ENCODE data around the gene CDK6. TPM values are rescaled to one million over a fixed set of nuclear protein-coding genes. Genes with fewer than 3 reads are reported as not detected.

The CDK6 gene
- total and polyA plus RNA-seq, 2 donors, result 6.5 to 42.0 TPM

DNA sequence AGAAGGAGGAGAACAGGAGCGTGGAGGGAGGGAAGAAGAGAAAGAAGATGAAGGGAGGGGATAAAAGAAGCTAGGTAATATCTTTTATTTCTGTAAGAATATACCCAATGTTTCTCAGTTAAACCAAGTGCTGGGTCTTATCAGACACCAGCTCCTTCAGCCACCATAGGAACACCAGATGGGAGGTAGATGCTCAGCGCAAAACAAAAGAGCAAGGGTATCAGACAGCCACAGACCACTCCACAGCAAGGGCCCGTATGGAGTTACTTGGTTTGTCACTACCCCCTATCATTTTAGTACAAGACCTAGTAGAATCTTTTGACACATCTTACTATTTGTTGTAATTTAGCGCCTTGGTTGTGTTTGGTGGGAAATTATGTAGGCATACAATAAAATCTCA is 180.3 kb downstream of the CDK6 start:
- WGBS, result 55% methylated on average over 4 of the region's 4 CpGs

DNA sequence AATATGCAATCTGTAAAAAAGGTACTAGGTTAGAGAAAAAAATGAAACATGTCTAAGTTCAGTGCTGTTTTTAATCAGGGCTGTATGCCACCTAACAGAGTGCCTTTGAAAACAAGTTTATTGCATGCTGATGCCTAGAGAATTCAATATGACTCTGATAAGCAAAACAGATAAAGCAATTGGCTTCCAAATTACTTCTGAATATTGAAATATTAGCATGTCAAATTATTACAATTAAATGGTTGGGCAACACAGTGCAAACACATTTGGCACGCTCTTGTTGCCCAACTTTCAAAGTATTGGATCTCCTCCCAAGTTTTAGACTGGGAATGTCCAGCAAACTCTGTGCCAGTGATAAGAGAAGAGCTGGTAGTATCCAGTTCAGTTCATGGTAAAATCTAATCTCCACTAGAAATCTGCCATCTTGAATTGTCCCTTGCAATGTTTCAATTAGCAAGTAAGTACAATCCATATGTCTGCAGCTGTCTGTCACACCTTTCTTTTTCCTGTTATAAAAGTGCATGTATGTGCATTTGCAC is 181.0 kb downstream of the CDK6 start:
- Histone ChIP-seq H3K36me3 (ENCODE audit: control insufficient read depth in 2 of 2, insufficient read depth in 2 of 2, low read length in 1 of 2) (peaks cover 1 to 12% of the 10 kb centered on the region in 2 donors), H3K27ac (ENCODE audit: low read depth in 1 of 2, low read length in 1 of 2) (no peak overlapping the region), H3K4me1 (ENCODE audit: control insufficient read depth in 2 of 2, insufficient read depth in 2 of 2, low read length in 2 of 2) (peaks cover 14 to 25% of the 10 kb centered on the region in 2 donors), H3K27me3 (ENCODE audit: control insufficient read depth in 2 of 2, insufficient read depth in 1 of 2, low read length in 1 of 2) (no peaks in the 10 kb centered on the region), H3K4me3 (ENCODE audit: low read length in 2 of 2) (no peak overlapping the region), H3K9me3 (ENCODE audit: control insufficient read depth in 2 of 2, insufficient read depth in 1 of 2, low read length in 1 of 2) (no peaks in the 10 kb centered on the region)
- WGBS, result 92% methylated on average over 1 of the region's 1 CpG
- DNase-seq (ENCODE audit: low read depth in 6 of 9, low spot score in 9 of 9), result no peak

More for the DNA sequence above, 180.3 kb downstream of the CDK6 start:
- Histone ChIP-seq H3K36me3 (ENCODE audit: control insufficient read depth in 2 of 2, insufficient read depth in 2 of 2, low read length in 1 of 2) (peaks cover 8 to 19% of the 10 kb centered on the region in 2 donors), H3K4me1 (ENCODE audit: control insufficient read depth in 2 of 2, insufficient read depth in 2 of 2, low read length in 2 of 2) (peaks cover 18 to 27% of the 10 kb centered on the region in 2 donors), H3K27ac (ENCODE audit: low read depth in 1 of 2, low read length in 1 of 2) (no peak overlapping the region), H3K4me3 (ENCODE audit: low read length in 2 of 2) (no peak overlapping the region), H3K27me3 (ENCODE audit: control insufficient read depth in 2 of 2, insufficient read depth in 1 of 2, low read length in 1 of 2) (no peaks in the 10 kb centered on the region), H3K9me3 (ENCODE audit: control insufficient read depth in 2 of 2, insufficient read depth in 1 of 2, low read length in 1 of 2) (no peaks in the 10 kb centered on the region)
- no peak for DNase-seq (ENCODE audit: low read depth in 6 of 9, low spot score in 9 of 9)

DNA sequence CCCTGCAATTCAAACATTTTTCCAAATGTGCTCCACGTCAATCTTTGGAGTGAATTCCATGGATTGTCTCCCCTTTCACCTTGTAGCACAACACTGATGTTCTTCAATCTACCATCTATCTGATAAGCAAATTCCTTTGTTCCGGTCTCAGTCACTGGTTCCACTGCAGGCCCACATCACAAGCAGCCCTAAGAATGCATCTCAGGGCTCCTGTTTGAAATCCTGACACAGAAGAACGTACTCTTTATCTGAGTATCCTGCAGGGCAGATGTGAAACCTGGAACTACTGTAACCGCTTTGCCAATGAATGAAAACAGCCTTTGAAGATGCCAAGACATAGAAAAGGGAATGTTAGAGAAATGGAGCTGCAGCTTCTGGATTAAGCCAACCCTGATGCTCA is 183.2 kb downstream of the CDK6 start:
- 32% methylated on average over 4 of the region's 4 CpGs for WGBS

GRCh38 chr7:92652536-92652935 is 183.8 kb downstream of the CDK6 start:
- no peak overlapping the region for H3K27ac ChIP-seq (ENCODE audit: low read depth in 1 of 2, low read length in 1 of 2)
- 66% methylated on average over 2 of the region's 2 CpGs for WGBS
- no peak overlapping the region for H3K4me3 ChIP-seq (ENCODE audit: low read length in 2 of 2)
- peaks cover 0 to 8% of the 10 kb centered on the region in 2 donors for H3K36me3 ChIP-seq (ENCODE audit: control insufficient read depth in 2 of 2, insufficient read depth in 2 of 2, low read length in 1 of 2)
- H3K27me3 ChIP-seq (ENCODE audit: control insufficient read depth in 2 of 2, insufficient read depth in 1 of 2, low read length in 1 of 2), result no peaks in the 10 kb centered on the region
- no peak for DNase-seq (ENCODE audit: low read depth in 6 of 9, low spot score in 9 of 9)
- H3K9me3 ChIP-seq (ENCODE audit: control insufficient read depth in 2 of 2, insufficient read depth in 1 of 2, low read length in 1 of 2), result no peaks in the 10 kb centered on the region
- H3K4me1 ChIP-seq (ENCODE audit: control insufficient read depth in 2 of 2, insufficient read depth in 2 of 2, low read length in 2 of 2), result peaks cover under 1 to 12% of the 10 kb centered on the region in 2 donors

More for the DNA sequence above, 183.2 kb downstream of the CDK6 start:
- no peak for DNase-seq (ENCODE audit: low read depth in 6 of 9, low spot score in 9 of 9)
- H3K4me3 ChIP-seq (ENCODE audit: low read length in 2 of 2), result no peak overlapping the region
- peaks cover 3 to 17% of the 10 kb centered on the region in 2 donors for H3K4me1 ChIP-seq (ENCODE audit: control insufficient read depth in 2 of 2, insufficient read depth in 2 of 2, low read length in 2 of 2)
- H3K36me3 ChIP-seq (ENCODE audit: control insufficient read depth in 2 of 2, insufficient read depth in 2 of 2, low read length in 1 of 2), result peaks cover 0 to 5% of the 10 kb centered on the region in 2 donors
- H3K27me3 ChIP-seq (ENCODE audit: control insufficient read depth in 2 of 2, insufficient read depth in 1 of 2, low read length in 1 of 2), result no peaks in the 10 kb centered on the region
- H3K9me3 ChIP-seq (ENCODE audit: control insufficient read depth in 2 of 2, insufficient read depth in 1 of 2, low read length in 1 of 2), result no peaks in the 10 kb centered on the region
- H3K27ac ChIP-seq (ENCODE audit: low read depth in 1 of 2, low read length in 1 of 2), result no peak overlapping the region

- H3K4me1 ChIP-seq (ENCODE audit: control insufficient read depth in 2 of 2, insufficient read depth in 2 of 2, low read length in 2 of 2), result peaks cover 5 to 8% of the 10 kb centered on the region in 2 donors
- 57% methylated on average over 3 of the region's 3 CpGs for WGBS
- DNase-seq (ENCODE audit: low read depth in 6 of 9, low spot score in 9 of 9), result no peak
Observed at GRCh38 chr7:92650391-92650790, 186.0 kb downstream of the CDK6 start.

GRCh38 chr7:92648067-92648466 is 188.3 kb downstream of the CDK6 start:
- H3K9me3 ChIP-seq (ENCODE audit: control insufficient read depth in 2 of 2, insufficient read depth in 1 of 2, low read length in 1 of 2), result no peaks in the 10 kb centered on the region
- H3K4me3 ChIP-seq (ENCODE audit: low read length in 2 of 2), result no peak overlapping the region
- peaks cover 0 to 5% of the 10 kb centered on the region in 2 donors for H3K36me3 ChIP-seq (ENCODE audit: control insufficient read depth in 2 of 2, insufficient read depth in 2 of 2, low read length in 1 of 2)
- WGBS, result 95% methylated on average over 4 of the region's 4 CpGs
- no peaks in the 10 kb centered on the region for H3K27me3 ChIP-seq (ENCODE audit: control insufficient read depth in 2 of 2, insufficient read depth in 1 of 2, low read length in 1 of 2)
- DNase-seq (ENCODE audit: low read depth in 6 of 9, low spot score in 9 of 9), result no peak
- H3K4me1 ChIP-seq (ENCODE audit: control insufficient read depth in 2 of 2, insufficient read depth in 2 of 2, low read length in 2 of 2), result peaks cover 10 to 22% of the 10 kb centered on the region in 2 donors
- no peak overlapping the region for H3K27ac ChIP-seq (ENCODE audit: low read depth in 1 of 2, low read length in 1 of 2)

More at GRCh38 chr7:92650391-92650790, 186.0 kb downstream of the CDK6 start:
- Histone ChIP-seq H3K27ac (ENCODE audit: low read depth in 1 of 2, low read length in 1 of 2) (no peak overlapping the region), H3K9me3 (ENCODE audit: control insufficient read depth in 2 of 2, insufficient read depth in 1 of 2, low read length in 1 of 2) (no peaks in the 10 kb centered on the region), H3K36me3 (ENCODE audit: control insufficient read depth in 2 of 2, insufficient read depth in 2 of 2, low read length in 1 of 2) (peaks cover 0 to 6% of the 10 kb centered on the region in 2 donors), H3K4me3 (ENCODE audit: low read length in 2 of 2) (no peak overlapping the region), H3K27me3 (ENCODE audit: control insufficient read depth in 2 of 2, insufficient read depth in 1 of 2, low read length in 1 of 2) (no peaks in the 10 kb centered on the region)

DNA sequence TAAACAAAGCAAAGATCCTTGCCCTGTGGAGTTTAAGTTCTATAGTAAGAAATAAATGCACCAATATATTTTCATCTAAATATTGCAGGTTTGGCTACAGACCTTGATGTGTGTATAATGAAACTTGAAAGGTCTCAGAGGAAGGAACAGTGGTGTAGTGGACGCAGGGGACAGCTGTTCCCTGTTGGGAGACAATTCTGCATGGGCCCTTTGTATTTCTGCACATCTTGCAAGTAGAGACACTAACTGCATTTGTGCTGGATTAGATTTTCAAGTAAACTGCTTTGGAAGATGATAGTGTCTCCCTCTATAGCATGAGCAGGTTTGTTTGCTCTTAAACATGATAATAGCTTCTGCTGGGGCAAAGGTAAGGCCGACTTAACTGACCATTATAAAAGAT is 188.7 kb downstream of the CDK6 start:
- WGBS, result 94% methylated on average over 2 of the region's 2 CpGs
- H3K9me3 ChIP-seq (ENCODE audit: control insufficient read depth in 2 of 2, insufficient read depth in 1 of 2, low read length in 1 of 2), result no peaks in the 10 kb centered on the region
- H3K27me3 ChIP-seq (ENCODE audit: control insufficient read depth in 2 of 2, insufficient read depth in 1 of 2, low read length in 1 of 2), result no peaks in the 10 kb centered on the region
- DNase-seq (ENCODE audit: low read depth in 6 of 9, low spot score in 9 of 9), result no peak
- peaks cover 13 to 26% of the 10 kb centered on the region in 2 donors for H3K4me1 ChIP-seq (ENCODE audit: control insufficient read depth in 2 of 2, insufficient read depth in 2 of 2, low read length in 2 of 2)
- H3K4me3 ChIP-seq (ENCODE audit: low read length in 2 of 2), result no peak overlapping the region
- no peak overlapping the region for H3K27ac ChIP-seq (ENCODE audit: low read depth in 1 of 2, low read length in 1 of 2)
- H3K36me3 ChIP-seq (ENCODE audit: control insufficient read depth in 2 of 2, insufficient read depth in 2 of 2, low read length in 1 of 2), result peaks cover 0 to 5% of the 10 kb centered on the region in 2 donors

DNA sequence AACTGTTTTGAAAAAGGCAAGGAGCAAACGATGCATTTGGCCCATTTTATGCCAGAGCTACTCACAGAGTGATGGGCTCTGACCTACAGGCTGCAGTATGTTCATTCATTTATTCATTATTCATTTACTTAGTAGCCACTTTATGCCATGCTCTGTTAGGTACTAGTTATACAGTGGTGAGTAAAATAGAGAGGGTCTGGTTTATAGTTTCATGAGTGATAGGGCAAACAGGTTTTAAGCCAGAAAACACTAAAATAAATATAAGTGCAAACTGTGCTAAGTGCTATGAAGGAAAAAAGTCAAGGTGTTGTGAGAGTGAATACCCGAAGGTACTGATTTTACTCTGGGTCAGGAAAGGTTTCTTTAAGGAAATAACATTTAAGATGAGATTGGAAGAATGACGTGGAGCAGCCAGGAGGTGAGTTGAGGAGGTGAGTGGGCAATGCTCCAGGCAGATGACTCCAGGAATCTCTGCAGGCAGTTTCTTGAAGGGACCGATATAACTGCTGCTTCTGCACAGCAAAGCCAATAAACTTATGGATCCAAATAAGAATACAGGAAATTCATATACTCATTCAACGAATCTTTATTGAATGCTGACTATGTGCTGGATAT is 189.3 kb downstream of the CDK6 start:
- Histone ChIP-seq H3K36me3 (ENCODE audit: control insufficient read depth in 2 of 2, insufficient read depth in 2 of 2, low read length in 1 of 2) (peaks cover 0 to 6% of the 10 kb centered on the region in 2 donors), H3K27ac (ENCODE audit: low read depth in 1 of 2, low read length in 1 of 2) (no peak overlapping the region), H3K27me3 (ENCODE audit: control insufficient read depth in 2 of 2, insufficient read depth in 1 of 2, low read length in 1 of 2) (no peaks in the 10 kb centered on the region), H3K9me3 (ENCODE audit: control insufficient read depth in 2 of 2, insufficient read depth in 1 of 2, low read length in 1 of 2) (no peaks in the 10 kb centered on the region), H3K4me3 (ENCODE audit: low read length in 2 of 2) (no peak overlapping the region), H3K4me1 (ENCODE audit: control insufficient read depth in 2 of 2, insufficient read depth in 2 of 2, low read length in 2 of 2) (peaks cover 15 to 30% of the 10 kb centered on the region in 2 donors)
- WGBS, result 89% methylated on average over 5 of the region's 5 CpGs
- no peak for DNase-seq (ENCODE audit: low read depth in 6 of 9, low spot score in 9 of 9)

DNA sequence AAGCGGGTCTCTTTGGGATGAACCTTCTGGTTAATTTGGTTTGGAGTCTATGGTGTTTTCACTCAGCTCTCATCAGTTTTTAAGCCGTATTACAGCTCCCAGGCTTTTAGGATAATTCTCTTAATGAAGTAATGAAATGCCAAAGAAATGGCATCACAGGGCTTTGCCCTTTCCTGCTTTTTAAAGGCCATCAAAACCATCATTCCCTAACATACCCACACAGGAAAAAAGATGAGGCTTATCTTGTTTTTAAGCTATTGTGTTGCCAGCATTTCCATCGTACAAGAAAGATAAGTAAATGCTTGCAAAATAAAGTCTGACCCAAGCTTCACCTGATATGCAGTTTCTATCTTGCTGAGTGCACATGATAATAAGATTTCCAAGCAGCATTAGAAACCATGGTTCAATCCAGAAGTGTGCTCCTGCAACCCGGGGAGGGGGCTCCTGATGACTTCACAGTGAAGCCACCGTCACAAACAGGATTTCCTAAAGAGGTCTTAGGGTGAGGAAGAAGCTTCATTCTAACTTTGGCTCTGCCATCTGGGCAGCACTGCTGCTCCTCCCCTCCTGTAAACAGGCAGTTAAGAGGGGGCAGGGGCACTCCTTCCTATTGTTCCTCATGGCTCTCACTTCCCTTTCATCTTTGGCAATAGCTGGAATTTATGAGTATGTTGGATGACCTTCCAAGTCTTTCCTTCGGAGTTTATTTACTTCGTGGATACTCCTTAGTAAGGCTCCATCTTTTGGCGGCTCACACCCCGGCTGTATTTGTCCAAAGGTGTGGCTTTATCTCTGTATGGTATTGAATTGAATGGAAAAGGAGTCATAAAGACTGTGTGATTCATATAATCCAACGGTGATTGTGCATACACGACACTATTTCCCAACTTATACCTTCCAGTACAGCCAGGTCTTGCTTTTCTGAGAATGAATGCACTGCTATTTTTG is 191.0 kb downstream of the CDK6 start:
- 55% methylated on average over 11 of the region's 11 CpGs for WGBS
- Histone ChIP-seq H3K4me3 (ENCODE audit: low read length in 2 of 2) (no peak overlapping the region), H3K36me3 (ENCODE audit: control insufficient read depth in 2 of 2, insufficient read depth in 2 of 2, low read length in 1 of 2) (peaks cover 0 to 12% of the 10 kb centered on the region in 2 donors), H3K27me3 (ENCODE audit: control insufficient read depth in 2 of 2, insufficient read depth in 1 of 2, low read length in 1 of 2) (no peaks in the 10 kb centered on the region), H3K9me3 (ENCODE audit: control insufficient read depth in 2 of 2, insufficient read depth in 1 of 2, low read length in 1 of 2) (no peaks in the 10 kb centered on the region), H3K27ac (ENCODE audit: low read depth in 1 of 2, low read length in 1 of 2) (peak overlapping the region in 1 of 2 donors; percentile 15), H3K4me1 (ENCODE audit: control insufficient read depth in 2 of 2, insufficient read depth in 2 of 2, low read length in 2 of 2) (peaks cover 18 to 39% of the 10 kb centered on the region in 2 donors)
- peak in 2 of 9 donors; percentile 21 to 57 for DNase-seq (ENCODE audit: low read depth in 6 of 9, low spot score in 9 of 9)
